HL-60 (cell line): ENCODE results near the gene PLCH2.

Experiments
- DNase-seq, 2 experiments: peaks; one replicate each; pipeline ENCODE4 v3.0.0-alpha.2; 2010 to 2020; ENCODE audit warnings: low read depth in 1 of 2, low spot score in 1 of 2
- H3K27ac ChIP-seq: fragments of 250-450 bp; sonication (Bioruptor Pico); replicated peaks from 2 replicates; pipeline ENCODE4 v1.5.1; 2020; ENCODE audit warnings: mild to moderate bottlenecking, moderate library complexity
- H3K27me3 ChIP-seq: fragments of 250-450 bp; sonication (Bioruptor Pico); 2 replicates; pipeline ENCODE4 v1.5.1; 2021; ENCODE audit warnings: mild to moderate bottlenecking, moderate library complexity; ENCODE audit not compliant: insufficient read depth, poor library complexity, severe bottlenecking
- H3K4me3 ChIP-seq: replicated peaks from 2 replicates; pipeline ENCODE4 v1.5.1; 2011; ENCODE audit warnings: mild to moderate bottlenecking, control low read depth, low read length; ENCODE audit not compliant: insufficient read depth
- GABPA ChIP-seq: IDR thresholded peaks from 2 replicates; pipeline ENCODE4 v1.6.1; 2012; ENCODE audit warnings: low read depth
- POLR2AphosphoS5 ChIP-seq: IDR thresholded peaks from 2 replicates; pipeline ENCODE4 v1.6.1; 2012; ENCODE audit warnings: low read depth
- SPI1 ChIP-seq: IDR thresholded peaks from 2 replicates; pipeline ENCODE4 v1.6.1; 2012; ENCODE audit warnings: low read depth, mild to moderate bottlenecking, borderline replicate concordance
- TF ChIP-seq, protein P1 (sequence below): IDR thresholded peaks from one replicate; pipeline ENCODE4 v1.5.1; 2011; ENCODE audit warnings: low read length, control low read depth, inconsistent platforms; ENCODE audit not compliant: insufficient read depth
- TF ChIP-seq, protein P2 (sequence below): IDR thresholded peaks from 2 replicates; pipeline ENCODE4 v1.6.1; 2012; ENCODE audit warnings: low read depth; ENCODE audit not compliant: insufficient replicate concordance

Gene PLCH2

DNA sequence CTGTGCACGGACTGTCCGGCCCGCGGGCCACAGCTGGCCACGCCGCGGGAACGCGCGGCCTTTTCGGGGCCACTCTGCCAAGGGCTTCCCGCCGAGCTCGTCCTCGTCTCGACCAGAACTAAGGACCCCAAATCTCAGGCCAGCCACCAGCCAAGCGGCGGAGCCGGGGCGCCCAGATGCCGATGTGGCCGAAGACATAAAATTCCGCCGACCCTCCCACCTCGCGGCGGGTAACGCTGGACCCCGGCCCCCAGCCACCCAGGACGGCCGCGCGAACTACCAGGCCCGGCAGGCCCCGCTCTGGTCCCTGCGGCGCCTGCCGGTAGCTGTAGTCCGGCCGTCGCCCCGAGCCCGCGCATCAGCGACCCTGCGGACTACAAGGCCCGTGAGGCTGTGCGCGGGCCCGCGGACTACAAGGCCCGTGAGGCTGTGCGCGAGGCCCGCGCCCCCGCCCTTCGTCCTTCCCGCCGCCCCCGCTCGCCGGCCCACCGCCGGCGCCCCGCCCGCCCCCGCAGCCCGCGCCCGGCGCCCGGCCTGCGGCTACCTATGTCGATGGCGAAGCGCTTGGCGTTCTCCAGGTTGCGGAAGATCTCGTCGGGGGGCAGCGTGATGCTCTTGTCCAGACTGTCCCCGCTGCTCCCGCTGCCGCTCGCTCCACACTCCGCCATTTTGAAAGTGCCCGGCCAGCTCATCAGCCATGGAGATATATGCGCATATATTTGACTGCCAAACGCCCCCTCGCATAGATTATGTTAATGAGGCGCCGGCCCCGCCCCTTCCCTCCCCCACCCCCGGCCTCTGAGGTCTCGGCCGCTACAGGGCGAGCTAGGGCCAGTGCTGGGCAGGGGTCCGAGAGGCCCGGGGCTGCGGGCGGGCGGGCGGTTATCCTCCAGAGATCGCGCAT, 50.1 kb downstream of the PLCH2 start, which contains the start of gene PANK4:
Gene PANK4, minus strand, starts transcription at position 677 of the 904 bp plus-strand sequence. Its CDS starts 9 bp downstream, at position 668.
- peak; percentile 68; the same call in 1 of the 2 replicates for TF ChIP-seq POLR2AphosphoS5
- TF ChIP-seq, protein P1, sequence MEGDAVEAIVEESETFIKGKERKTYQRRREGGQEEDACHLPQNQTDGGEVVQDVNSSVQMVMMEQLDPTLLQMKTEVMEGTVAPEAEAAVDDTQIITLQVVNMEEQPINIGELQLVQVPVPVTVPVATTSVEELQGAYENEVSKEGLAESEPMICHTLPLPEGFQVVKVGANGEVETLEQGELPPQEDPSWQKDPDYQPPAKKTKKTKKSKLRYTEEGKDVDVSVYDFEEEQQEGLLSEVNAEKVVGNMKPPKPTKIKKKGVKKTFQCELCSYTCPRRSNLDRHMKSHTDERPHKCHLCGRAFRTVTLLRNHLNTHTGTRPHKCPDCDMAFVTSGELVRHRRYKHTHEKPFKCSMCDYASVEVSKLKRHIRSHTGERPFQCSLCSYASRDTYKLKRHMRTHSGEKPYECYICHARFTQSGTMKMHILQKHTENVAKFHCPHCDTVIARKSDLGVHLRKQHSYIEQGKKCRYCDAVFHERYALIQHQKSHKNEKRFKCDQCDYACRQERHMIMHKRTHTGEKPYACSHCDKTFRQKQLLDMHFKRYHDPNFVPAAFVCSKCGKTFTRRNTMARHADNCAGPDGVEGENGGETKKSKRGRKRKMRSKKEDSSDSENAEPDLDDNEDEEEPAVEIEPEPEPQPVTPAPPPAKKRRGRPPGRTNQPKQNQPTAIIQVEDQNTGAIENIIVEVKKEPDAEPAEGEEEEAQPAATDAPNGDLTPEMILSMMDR: no peak
- H3K27ac ChIP-seq: peak within 1 kb of the TSS; percentile 72
- peak; percentile 80 to 91 for DNase-seq

DNA sequence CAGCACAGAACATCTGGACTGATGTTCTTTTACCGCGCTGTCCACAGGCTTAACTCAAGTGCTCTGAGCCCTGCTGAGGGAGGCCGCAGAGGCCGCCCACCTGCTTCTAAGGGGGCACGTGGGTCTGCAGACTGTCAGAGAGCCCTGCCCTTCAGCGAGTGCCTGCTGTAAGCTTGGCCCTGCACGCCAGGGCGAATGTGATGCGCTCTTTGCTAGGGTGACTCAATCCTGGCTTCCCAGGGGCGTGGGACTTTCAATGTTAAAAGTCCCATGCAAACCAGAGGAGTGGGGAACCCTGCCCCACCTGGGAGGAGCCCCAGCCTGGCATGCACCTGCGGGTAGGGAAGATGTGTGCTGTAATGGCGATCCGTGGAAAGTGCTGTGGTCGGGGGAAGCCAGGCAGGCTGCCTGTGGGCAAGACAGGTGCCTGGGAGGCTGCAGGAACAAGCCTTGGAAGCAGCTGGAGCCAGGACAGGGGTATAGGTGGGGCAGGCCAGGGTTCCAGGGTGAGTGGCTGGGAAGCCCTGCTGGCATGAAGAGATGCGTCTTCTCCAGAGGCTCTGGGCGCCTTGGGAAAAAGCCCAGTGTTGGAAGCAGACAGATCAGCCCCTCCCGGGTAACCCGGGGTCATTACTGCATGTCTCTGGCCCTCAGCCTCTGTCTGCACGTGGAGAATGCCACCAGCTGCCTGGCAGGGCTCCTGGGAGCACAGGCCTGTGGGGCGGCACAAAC, 50.9 kb downstream of the PLCH2 start:
- peaks cover 42% of the 10 kb centered on the region for H3K27me3 ChIP-seq
- no peak overlapping the region for H3K27ac ChIP-seq
- no peak for DNase-seq
- TF ChIP-seq POLR2AphosphoS5: no peak
- TF ChIP-seq, protein P2, sequence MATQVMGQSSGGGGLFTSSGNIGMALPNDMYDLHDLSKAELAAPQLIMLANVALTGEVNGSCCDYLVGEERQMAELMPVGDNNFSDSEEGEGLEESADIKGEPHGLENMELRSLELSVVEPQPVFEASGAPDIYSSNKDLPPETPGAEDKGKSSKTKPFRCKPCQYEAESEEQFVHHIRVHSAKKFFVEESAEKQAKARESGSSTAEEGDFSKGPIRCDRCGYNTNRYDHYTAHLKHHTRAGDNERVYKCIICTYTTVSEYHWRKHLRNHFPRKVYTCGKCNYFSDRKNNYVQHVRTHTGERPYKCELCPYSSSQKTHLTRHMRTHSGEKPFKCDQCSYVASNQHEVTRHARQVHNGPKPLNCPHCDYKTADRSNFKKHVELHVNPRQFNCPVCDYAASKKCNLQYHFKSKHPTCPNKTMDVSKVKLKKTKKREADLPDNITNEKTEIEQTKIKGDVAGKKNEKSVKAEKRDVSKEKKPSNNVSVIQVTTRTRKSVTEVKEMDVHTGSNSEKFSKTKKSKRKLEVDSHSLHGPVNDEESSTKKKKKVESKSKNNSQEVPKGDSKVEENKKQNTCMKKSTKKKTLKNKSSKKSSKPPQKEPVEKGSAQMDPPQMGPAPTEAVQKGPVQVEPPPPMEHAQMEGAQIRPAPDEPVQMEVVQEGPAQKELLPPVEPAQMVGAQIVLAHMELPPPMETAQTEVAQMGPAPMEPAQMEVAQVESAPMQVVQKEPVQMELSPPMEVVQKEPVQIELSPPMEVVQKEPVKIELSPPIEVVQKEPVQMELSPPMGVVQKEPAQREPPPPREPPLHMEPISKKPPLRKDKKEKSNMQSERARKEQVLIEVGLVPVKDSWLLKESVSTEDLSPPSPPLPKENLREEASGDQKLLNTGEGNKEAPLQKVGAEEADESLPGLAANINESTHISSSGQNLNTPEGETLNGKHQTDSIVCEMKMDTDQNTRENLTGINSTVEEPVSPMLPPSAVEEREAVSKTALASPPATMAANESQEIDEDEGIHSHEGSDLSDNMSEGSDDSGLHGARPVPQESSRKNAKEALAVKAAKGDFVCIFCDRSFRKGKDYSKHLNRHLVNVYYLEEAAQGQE: no peak
- TF ChIP-seq, protein P1: no peak
- H3K4me3 ChIP-seq: peak overlapping the region; percentile 45

More for the DNA sequence above, 50.1 kb downstream of the PLCH2 start, which contains the start of gene PANK4:
- Histone ChIP-seq H3K27me3 (peaks cover 36% of the 10 kb centered on the region), H3K4me3 (peak within 1 kb of the TSS; percentile 66)

DNA sequence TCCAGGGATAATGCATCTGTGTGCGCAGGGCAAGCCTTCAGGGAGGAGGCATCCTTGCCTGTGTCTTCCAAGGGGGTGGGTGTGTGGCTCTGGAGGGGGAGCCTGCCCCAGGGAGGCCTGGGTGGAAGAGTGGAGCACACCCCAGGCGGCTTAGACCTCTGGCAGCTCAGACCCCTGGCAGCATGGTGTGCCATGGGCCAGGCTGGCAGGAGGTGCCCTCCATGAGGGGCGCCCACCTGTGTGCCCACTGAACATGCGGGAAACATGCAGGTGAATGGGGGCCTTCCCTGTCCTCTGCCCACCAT, 51.4 kb downstream of the PLCH2 start:
- H3K27ac ChIP-seq: no peak overlapping the region
- no peak for DNase-seq
- H3K4me3 ChIP-seq: no peak overlapping the region
- H3K27me3 ChIP-seq: peaks cover 45% of the 10 kb centered on the region
- TF ChIP-seq SPI1 (no peak), POLR2AphosphoS5 (no peak), GABPA (no peak)
- TF ChIP-seq, protein P2: no peak
- TF ChIP-seq, protein P1: no peak
